ENCODE measurements around the gene HOXB4.
A peak's percentile ranks its signal among the peaks of the same experiment; 100 is the strongest.

The HOXB4 gene

DNA sequence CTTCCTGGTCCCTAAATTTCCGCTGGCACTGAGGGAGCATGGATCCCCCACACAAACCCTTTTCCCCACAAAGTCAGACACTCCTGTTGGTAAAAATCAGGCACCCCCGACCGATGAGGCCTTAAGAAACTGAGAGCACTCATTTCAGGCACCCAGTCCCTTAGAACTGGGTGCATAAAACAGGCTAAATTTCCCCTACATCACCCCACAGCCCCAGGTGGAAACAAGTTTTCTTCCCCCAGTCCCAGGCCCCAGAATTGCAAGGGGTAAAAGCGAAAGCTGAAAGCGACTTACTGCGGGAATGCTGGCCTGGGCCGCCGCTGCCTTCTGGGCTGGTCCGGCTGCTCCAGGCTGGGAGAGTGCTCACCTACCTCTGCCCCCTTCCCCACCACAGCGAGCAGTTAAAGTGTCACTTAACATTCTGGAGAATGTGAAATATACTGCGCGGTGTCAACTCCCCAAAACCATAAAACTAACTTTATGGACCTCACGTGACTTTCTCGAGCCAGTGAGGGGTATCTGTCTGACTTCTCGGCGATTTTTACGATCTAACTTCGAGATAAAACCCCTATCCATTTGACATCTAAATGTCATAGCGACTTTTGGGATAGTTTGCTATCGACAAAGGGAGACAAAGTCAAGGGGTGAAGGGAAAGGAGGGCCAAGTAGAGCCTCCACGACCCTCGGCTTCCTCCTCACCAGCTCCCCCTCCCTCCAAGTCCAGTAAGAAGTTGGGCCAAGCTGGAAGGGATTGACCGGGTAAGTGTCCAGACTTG lies 11.9 kb upstream of the HOXB4 start, which contains the start of gene HOXB3:
Gene HOXB3 (minus strand): TSS at position 411 of the 776 bp plus-strand sequence. CDS start 37,767 bp downstream, outside the sequence.
- in situ Hi-C loops (cut with HindIII; ENCODE audit: low sequenced_read_pairs): loop anchor here (5.0 kb wide), 1 partner anchor 243 kb away; no protein-coding TSS in a partner anchor
- TF ChIP-seq, protein P1, sequence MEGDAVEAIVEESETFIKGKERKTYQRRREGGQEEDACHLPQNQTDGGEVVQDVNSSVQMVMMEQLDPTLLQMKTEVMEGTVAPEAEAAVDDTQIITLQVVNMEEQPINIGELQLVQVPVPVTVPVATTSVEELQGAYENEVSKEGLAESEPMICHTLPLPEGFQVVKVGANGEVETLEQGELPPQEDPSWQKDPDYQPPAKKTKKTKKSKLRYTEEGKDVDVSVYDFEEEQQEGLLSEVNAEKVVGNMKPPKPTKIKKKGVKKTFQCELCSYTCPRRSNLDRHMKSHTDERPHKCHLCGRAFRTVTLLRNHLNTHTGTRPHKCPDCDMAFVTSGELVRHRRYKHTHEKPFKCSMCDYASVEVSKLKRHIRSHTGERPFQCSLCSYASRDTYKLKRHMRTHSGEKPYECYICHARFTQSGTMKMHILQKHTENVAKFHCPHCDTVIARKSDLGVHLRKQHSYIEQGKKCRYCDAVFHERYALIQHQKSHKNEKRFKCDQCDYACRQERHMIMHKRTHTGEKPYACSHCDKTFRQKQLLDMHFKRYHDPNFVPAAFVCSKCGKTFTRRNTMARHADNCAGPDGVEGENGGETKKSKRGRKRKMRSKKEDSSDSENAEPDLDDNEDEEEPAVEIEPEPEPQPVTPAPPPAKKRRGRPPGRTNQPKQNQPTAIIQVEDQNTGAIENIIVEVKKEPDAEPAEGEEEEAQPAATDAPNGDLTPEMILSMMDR (IDR thresholded peaks at IDR 0.05; ENCODE audit: low read depth, low read length, missing control alignments): no peak
- H3K4me3 ChIP-seq (ENCODE audit: low read depth, low read length): peak within 1 kb of the TSS; percentile 7
- DNase-seq (ENCODE audit: low read depth): no peak

DNA sequence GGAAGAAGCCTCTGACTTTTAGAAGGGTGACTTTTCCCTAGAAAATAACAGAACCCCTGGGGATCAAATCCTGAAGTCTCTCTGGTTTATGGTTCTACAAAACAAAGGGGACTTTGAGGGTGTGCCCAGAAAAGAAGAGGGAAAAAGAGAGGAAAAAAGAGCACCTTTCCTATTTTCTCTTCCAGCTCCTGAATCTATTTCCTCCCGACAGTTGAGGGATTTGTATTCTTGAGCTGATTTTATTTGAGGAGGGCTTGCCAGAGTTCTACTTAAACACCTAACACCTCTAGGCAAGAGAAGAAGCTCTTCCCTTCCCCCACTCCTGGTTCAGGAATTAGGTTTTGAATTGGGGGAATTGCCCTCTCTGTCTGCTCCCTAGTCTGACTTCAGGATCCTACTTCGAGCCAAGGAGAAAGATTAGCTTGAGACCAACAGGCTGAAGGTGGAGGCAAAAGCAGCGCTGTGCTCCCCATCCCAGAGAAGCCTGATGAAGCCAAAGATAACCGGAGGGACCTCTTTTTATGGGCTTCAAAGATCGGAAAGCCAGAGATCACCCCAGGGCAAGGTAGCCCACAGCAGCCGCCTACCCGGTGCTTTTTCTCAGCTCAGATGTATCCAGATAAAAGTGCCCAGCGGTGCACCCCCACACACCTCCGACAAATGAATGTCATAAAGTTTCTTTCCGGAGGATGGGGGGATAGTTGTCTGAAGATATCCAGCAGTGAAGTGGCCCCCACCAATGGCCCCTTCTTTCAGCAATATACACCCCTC lies 11.1 kb upstream of the HOXB4 start:
- TF ChIP-seq, protein P1 (IDR thresholded peaks at IDR 0.05; ENCODE audit: low read depth, low read length, missing control alignments): no peak
- peak overlapping the region; percentile 7 for H3K4me3 ChIP-seq (ENCODE audit: low read depth, low read length)
- DNase-seq (ENCODE audit: low read depth): no peak
- in situ Hi-C loops (cut with HindIII; ENCODE audit: low sequenced_read_pairs): no loop called here

DNA sequence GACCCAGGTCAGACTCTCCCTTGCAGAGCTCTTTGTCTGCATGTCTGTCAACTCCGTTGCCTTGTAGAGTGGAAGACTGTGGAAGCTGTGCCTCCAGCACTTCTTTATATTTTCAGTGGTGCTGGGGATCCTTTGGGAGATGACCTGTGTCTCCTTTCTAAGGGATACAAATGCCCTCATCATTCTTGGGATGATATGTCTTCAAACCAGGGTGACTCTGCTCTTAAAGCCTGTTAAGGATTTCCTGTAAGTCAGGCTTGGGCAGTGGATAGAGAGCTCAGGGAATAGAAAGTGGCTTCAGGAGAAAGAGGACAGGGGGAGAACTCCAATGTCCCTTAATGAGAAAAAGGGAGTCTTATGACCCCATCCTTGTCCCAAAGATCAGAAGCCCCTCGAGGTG lies 10.4 kb upstream of the HOXB4 start:
- TF ChIP-seq, protein P1 (IDR thresholded peaks at IDR 0.05; ENCODE audit: low read depth, low read length, missing control alignments): no peak
- DNase-seq (ENCODE audit: low read depth): no peak
- in situ Hi-C loops (cut with HindIII; ENCODE audit: low sequenced_read_pairs): no loop called here
- no peak overlapping the region for H3K4me3 ChIP-seq (ENCODE audit: low read depth, low read length)

DNA sequence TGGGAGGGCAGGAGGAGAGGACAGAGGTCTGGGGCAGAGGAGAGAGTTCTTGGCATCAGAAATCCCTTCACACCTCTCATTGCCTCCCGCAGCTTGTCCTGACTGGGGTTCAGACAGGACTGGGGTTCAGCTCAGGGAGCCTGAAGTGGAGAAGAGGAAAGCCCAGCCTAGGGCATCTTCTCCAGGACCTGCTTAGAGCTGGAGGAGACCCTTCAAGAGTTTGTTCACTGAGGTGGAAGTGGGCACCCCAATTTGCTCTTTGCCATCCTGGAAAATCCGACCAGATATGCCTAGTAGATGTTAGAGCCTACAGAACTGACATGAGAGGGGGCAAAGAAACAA lies 9.9 kb upstream of the HOXB4 start:
- H3K4me3 ChIP-seq (ENCODE audit: low read depth, low read length): no peak overlapping the region
- DNase-seq (ENCODE audit: low read depth): no peak
- TF ChIP-seq, protein P1 (IDR thresholded peaks at IDR 0.05; ENCODE audit: low read depth, low read length, missing control alignments): no peak
- in situ Hi-C loops (cut with HindIII; ENCODE audit: low sequenced_read_pairs): no loop called here

DNA sequence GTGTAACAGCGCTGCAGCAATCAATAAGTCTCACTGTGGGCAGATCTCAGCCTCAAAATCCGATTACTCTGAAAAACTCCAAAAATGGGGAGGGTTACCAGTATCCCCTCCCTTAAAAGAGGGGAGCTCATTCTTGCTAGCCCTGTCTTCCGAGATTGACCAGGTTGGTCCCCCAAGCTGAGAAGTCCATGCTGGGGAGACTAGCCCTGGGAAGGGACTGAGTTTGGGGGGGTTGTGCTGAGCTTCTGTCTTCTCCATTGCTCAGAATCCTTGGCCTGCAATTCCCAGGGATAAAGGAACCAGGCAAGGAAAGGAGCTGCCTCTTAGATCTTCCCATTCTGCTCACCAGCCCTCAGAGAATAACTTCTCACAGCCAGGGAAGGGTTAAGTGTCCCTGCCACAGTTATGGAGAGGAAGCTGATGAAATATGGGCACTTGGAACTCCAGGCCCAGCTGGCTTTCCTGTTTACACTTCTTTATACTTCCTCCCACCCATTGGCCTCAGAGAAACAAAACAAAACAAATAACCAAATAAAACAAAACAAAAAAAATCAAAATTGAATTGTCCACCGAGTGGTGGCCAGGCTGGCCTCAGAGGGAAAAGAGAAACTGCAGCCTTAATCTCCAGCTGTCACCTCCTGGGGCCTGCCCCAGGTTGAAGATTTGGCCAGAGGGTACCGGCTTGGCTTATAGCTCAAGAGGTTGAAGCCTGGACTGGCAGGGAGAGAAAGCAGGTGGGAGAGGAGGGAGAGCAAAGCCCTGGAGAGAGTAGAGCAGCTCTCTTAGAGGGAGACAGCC lies 9.3 kb upstream of the HOXB4 start:
- TF ChIP-seq, protein P1 (IDR thresholded peaks at IDR 0.05; ENCODE audit: low read depth, low read length, missing control alignments): no peak
- no peak for DNase-seq (ENCODE audit: low read depth)
- H3K4me3 ChIP-seq (ENCODE audit: low read depth, low read length): no peak overlapping the region
- in situ Hi-C loops (cut with HindIII; ENCODE audit: low sequenced_read_pairs): no loop called here
